SK-N-SH treated with all-trans-retinoic acid at 6 μM for 48 hours (cell line): ENCODE data around the gene IGF2R.

Experiments used
- RARB ChIP-seq: fragments of 250-450 bp; sonication (Bioruptor Pico); IDR thresholded peaks from 2 replicates; pipeline ENCODE4 v1.8.0; 2021; ENCODE audit warnings: mild to moderate bottlenecking, moderate library complexity
- ZFP30 ChIP-seq: fragments of 450-650 bp; formaldehyde crosslinking; IDR thresholded peaks from 2 replicates; pipeline ENCODE4 v1.5.0; 2022; ENCODE audit warnings: mild to moderate bottlenecking, moderate library complexity

DNA sequence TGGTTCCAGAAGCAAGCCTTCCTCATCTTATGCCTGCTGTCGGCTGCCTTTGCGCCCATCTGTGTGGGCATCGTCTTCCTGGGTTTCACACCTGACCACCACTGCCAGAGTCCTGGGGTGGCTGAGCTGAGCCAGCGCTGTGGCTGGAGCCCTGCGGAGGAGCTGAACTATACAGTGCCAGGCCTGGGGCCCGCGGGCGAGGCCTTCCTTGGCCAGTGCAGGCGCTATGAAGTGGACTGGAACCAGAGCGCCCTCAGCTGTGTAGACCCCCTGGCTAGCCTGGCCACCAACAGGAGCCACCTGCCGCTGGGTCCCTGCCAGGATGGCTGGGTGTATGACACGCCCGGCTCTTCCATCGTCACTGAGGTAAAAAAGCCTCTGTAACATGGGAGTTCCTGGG, 153.1 kb downstream of the IGF2R start:
- TF ChIP-seq ZFP30 (no peak), RARB (CRISPR knock-in tag) (no peak)
